ENCODE results near the gene PRSS1.

- no peak for TF ChIP-seq BACH1 (IDR thresholded peaks at IDR 0.05; ENCODE audit: low read length)
- TF ChIP-seq HDAC2 (IDR thresholded peaks at IDR 0.05; ENCODE audit: borderline replicate concordance in 1 of 2, low read depth in 2 of 2, low read length in 2 of 2): no peak
Observed at GRCh38 chr7:142773230-142773629, 24.0 kb downstream of the PRSS1 start.

Measured in H1 (cell line).